ENCODE measurements around the gene EXPH5.

EXPH5 gene

GRCh38 chr11:108497317-108498045 is 96.1 kb downstream of the EXPH5 start:
- no peak for TF ChIP-seq CTCF (IDR thresholded peaks at IDR 0.05)
- Histone ChIP-seq H3K4me1 (ENCODE audit: control insufficient read depth in 1 of 2, insufficient read depth in 1 of 2, low read depth in 1 of 2, low read length in 1 of 2) (peaks cover 11% of the 10 kb centered on the region in 2 experiments), H3K4me3 (ENCODE audit: low read depth in 1 of 2, low read length in 1 of 2) (peak overlapping the region; percentile 64 to 69), H3K27me3 (peaks cover 3% of the 10 kb centered on the region), H3K9me3 (no peaks in the 10 kb centered on the region), H3K36me3 (no peaks in the 10 kb centered on the region), H3K27ac (peak overlapping the region; percentile 52)

GRCh38 chr11:108496643-108497256 is 96.8 kb downstream of the EXPH5 start:
- Histone ChIP-seq H3K27me3 (peaks cover 3% of the 10 kb centered on the region), H3K4me3 (ENCODE audit: low read depth in 1 of 2, low read length in 1 of 2) (peak overlapping the region in 1 of 2 experiments; percentile 64), H3K9me3 (no peaks in the 10 kb centered on the region), H3K4me1 (ENCODE audit: control insufficient read depth in 1 of 2, insufficient read depth in 1 of 2, low read depth in 1 of 2, low read length in 1 of 2) (peaks cover 11% of the 10 kb centered on the region in 2 experiments), H3K27ac (no peak overlapping the region), H3K36me3 (no peaks in the 10 kb centered on the region)
- TF ChIP-seq CTCF (IDR thresholded peaks at IDR 0.05): no peak

GRCh38 chr11:108495326-108495725 is 98.2 kb downstream of the EXPH5 start:
- Histone ChIP-seq H3K36me3 (peaks cover 1% of the 10 kb centered on the region), H3K4me1 (ENCODE audit: control insufficient read depth in 1 of 2, insufficient read depth in 1 of 2, low read depth in 1 of 2, low read length in 1 of 2) (peaks cover 11% of the 10 kb centered on the region in 2 experiments), H3K27ac (no peak overlapping the region), H3K27me3 (peaks cover 3% of the 10 kb centered on the region), H3K9me3 (no peaks in the 10 kb centered on the region), H3K4me3 (ENCODE audit: low read depth in 1 of 2, low read length in 1 of 2) (no peak overlapping the region)
- no peak for TF ChIP-seq CTCF (IDR thresholded peaks at IDR 0.05)

GRCh38 chr11:108494182-108494581 is 99.4 kb downstream of the EXPH5 start:
- no peak overlapping the region for H3K27ac ChIP-seq

GRCh38 chr11:108491936-108492335 is 101.6 kb downstream of the EXPH5 start:
- Histone ChIP-seq H3K27ac (no peak overlapping the region), H3K36me3 (peaks cover 9% of the 10 kb centered on the region), H3K4me3 (ENCODE audit: low read depth in 1 of 2, low read length in 1 of 2) (no peak overlapping the region), H3K4me1 (ENCODE audit: control insufficient read depth in 1 of 2, insufficient read depth in 1 of 2, low read depth in 1 of 2, low read length in 1 of 2) (no peaks in the 10 kb centered on the region), H3K9me3 (no peaks in the 10 kb centered on the region), H3K27me3 (no peaks in the 10 kb centered on the region)
- TF ChIP-seq CTCF (IDR thresholded peaks at IDR 0.05): no peak

More at GRCh38 chr11:108494182-108494581, 99.4 kb downstream of the EXPH5 start:
- no peak for TF ChIP-seq CTCF (IDR thresholded peaks at IDR 0.05)
- Histone ChIP-seq H3K36me3 (peaks cover 9% of the 10 kb centered on the region), H3K9me3 (no peaks in the 10 kb centered on the region), H3K4me3 (ENCODE audit: low read depth in 1 of 2, low read length in 1 of 2) (no peak overlapping the region), H3K4me1 (ENCODE audit: control insufficient read depth in 1 of 2, insufficient read depth in 1 of 2, low read depth in 1 of 2, low read length in 1 of 2) (peaks cover 11% of the 10 kb centered on the region in 2 experiments), H3K27me3 (peaks cover 3% of the 10 kb centered on the region)
